ENCODE measurements around the gene GPD2. TPM values are rescaled to one million over a fixed set of nuclear protein-coding genes. Genes with fewer than 3 reads are reported as not detected.

GPD2 gene
- 10 to 100 TPM; 20.5 to 76.8 TPM for total RNA-seq

- H3K27me3 ChIP-seq, result no peaks in the 10 kb centered on the region
- peak in 5 of 7 experiments; percentile 1 to 32 (median 18) for TF ChIP-seq CTCF (IDR thresholded peaks at IDR 0.05)
- TF ChIP-seq POLR2A (IDR thresholded peaks at IDR 0.05), result peak; percentile 79 to 94 (median 94)
Measured at GRCh38 chr2:156435718-156436496, at the start of gene GPD2. GPD2 (plus strand) TSS chr2:156436379; CDS start chr2:156476106, 39,727 bp downstream.

DNA sequence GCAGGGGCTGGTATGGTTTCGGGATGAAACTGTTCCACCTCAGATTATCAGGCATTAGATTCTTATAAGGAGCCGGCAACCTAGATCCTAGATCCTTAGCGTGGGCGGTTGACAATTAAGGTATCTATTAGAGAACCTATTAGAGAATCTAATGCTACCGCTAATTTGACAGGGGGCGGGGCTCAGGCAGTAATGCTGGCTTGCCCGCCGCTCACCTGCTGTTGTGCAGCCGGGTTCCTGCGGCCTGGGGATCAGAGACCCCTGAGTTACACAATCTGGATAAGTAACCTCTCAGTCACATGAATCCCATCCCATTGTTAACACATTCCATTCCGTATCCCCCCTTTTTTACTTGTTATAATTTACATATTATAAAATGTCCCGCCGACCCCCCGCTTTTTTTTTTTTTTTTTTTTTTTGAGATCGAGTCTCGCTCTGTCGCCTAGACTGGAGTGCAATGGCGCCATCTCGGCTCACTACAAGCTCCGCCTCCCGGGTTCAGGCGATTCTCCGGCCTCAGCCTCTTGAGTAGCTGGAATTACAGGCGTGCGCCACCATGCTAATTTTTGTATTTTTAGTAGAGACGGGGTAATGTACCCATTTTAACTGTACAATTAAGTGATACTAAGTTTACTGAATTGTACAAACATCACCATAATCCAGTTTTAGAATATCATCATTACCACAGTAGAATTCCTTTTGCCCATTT is 42.0 kb upstream of the GPD2 start:
- Histone ChIP-seq H3K36me3 (replicated peaks in 1 of 2; ENCODE audit: insufficient read depth in 1 of 2, low read depth in 2 of 2) (no peaks in the 10 kb centered on the region), H3K27me3 (no peaks in the 10 kb centered on the region), H3K4me1 (peaks cover 8% of the 10 kb centered on the region), H3K27ac (no peak overlapping the region), H3K9me3 (no peaks in the 10 kb centered on the region), H3K4me3 (no peak overlapping the region)
- TF ChIP-seq CTCF (IDR thresholded peaks at IDR 0.05) (no peak), POLR2A (IDR thresholded peaks at IDR 0.05) (no peak)
- ATAC-seq (no peak), DNase-seq (no peak)
- WGBS, 2 donors, result 82 to 87% methylated on average over 23 to 26 of the region's 26 CpGs
- intact Hi-C loops (cut with DNase I), result loop anchor here (5.0 kb wide), 1 partner anchor 42 kb away; no protein-coding TSS in a partner anchor

More at GRCh38 chr2:156435718-156436496, at the start of gene GPD2:
- ATAC-seq, result peak; percentile 95
- peak within 1 kb of the TSS; percentile 97 to 100 (median 100) for H3K27ac ChIP-seq
- H3K4me3 ChIP-seq, result peak within 1 kb of the TSS; percentile 61 to 62
- peaks cover 30% of the 10 kb centered on the region for H3K4me1 ChIP-seq
- H3K9me3 ChIP-seq, result no peaks in the 10 kb centered on the region
- 0% methylated on average over 17 to 51 of the region's 79 CpGs for WGBS, 2 donors
- peak; percentile 92 to 95 (median 94) for DNase-seq
- H3K36me3 ChIP-seq (replicated peaks in 1 of 2; ENCODE audit: insufficient read depth in 1 of 2, low read depth in 2 of 2), result no peaks in the 10 kb centered on the region
- intact Hi-C loops (cut with DNase I), result no loop called here

GRCh38 chr2:156396126-156396525 is 40.1 kb upstream of the GPD2 start:
- TF ChIP-seq POLR2A (IDR thresholded peaks at IDR 0.05) (no peak), CTCF (IDR thresholded peaks at IDR 0.05) (no peak)
- no peak overlapping the region for H3K4me3 ChIP-seq
- H3K27me3 ChIP-seq, result no peaks in the 10 kb centered on the region
- H3K27ac ChIP-seq, result no peak overlapping the region
- no peaks in the 10 kb centered on the region for H3K9me3 ChIP-seq
- ATAC-seq (no peak), DNase-seq (no peak)
- WGBS, 2 donors, result 80 to 87% methylated on average over 2 of the region's 2 CpGs
- H3K36me3 ChIP-seq (replicated peaks in 1 of 2; ENCODE audit: insufficient read depth in 1 of 2, low read depth in 2 of 2), result no peaks in the 10 kb centered on the region
- intact Hi-C loops (cut with DNase I), result no loop called here
- H3K4me1 ChIP-seq, result peaks cover 14% of the 10 kb centered on the region

- no peak overlapping the region for H3K27ac ChIP-seq
- intact Hi-C loops (cut with DNase I), result no loop called here
Measured at GRCh38 chr2:156397229-156397628, 39.0 kb upstream of the GPD2 start.

More at GRCh38 chr2:156397229-156397628, 39.0 kb upstream of the GPD2 start:
- no peaks in the 10 kb centered on the region for H3K27me3 ChIP-seq
- peaks cover 14% of the 10 kb centered on the region for H3K4me1 ChIP-seq
- TF ChIP-seq POLR2A (IDR thresholded peaks at IDR 0.05) (no peak), CTCF (IDR thresholded peaks at IDR 0.05) (no peak)
- no peaks in the 10 kb centered on the region for H3K36me3 ChIP-seq (replicated peaks in 1 of 2; ENCODE audit: insufficient read depth in 1 of 2, low read depth in 2 of 2)
- no peak overlapping the region for H3K4me3 ChIP-seq
- H3K9me3 ChIP-seq, result no peaks in the 10 kb centered on the region
- WGBS, 2 donors, result 90 to 91% methylated on average over 4 of the region's 4 CpGs
- ATAC-seq (no peak), DNase-seq (no peak)
